ENCODE results near the gene AGTRAP.

AGTRAP gene

GRCh38 chr1:11790101-11790879, 54.4 kb downstream of the AGTRAP start:
- peak overlapping the region; percentile 35 for H3K4me2 ChIP-seq (ENCODE audit: low read length)
- peak overlapping the region; percentile 6 for H3K4me3 ChIP-seq (ENCODE audit: low read length)
- H3K9ac ChIP-seq (ENCODE audit: low read depth, low read length) = peak overlapping the region; percentile 40
- peaks cover 14% of the 10 kb centered on the region for H3K36me3 ChIP-seq (ENCODE audit: insufficient read depth, low read length)
- H3K9me3 ChIP-seq (replicated peaks; ENCODE audit: low read length) = no peaks in the 10 kb centered on the region
- peaks cover 32% of the 10 kb centered on the region for H3K4me1 ChIP-seq (ENCODE audit: control insufficient read depth, insufficient read depth, low read length)
- H3K27me3 ChIP-seq (ENCODE audit: control insufficient read depth, insufficient read depth, low read length) = no peaks in the 10 kb centered on the region

GRCh38 chr1:11790880-11791715, 55.2 kb downstream of the AGTRAP start:
- Histone ChIP-seq H3K4me1 (ENCODE audit: control insufficient read depth, insufficient read depth, low read length) (peaks cover 30% of the 10 kb centered on the region), H3K27me3 (ENCODE audit: control insufficient read depth, insufficient read depth, low read length) (no peaks in the 10 kb centered on the region), H3K9me3 (replicated peaks; ENCODE audit: low read length) (no peaks in the 10 kb centered on the region), H3K4me2 (ENCODE audit: low read length) (peak overlapping the region; percentile 35), H3K4me3 (ENCODE audit: low read length) (peak overlapping the region; percentile 24), H3K9ac (ENCODE audit: low read depth, low read length) (peak overlapping the region; percentile 40), H3K36me3 (ENCODE audit: insufficient read depth, low read length) (peaks cover 22% of the 10 kb centered on the region)

- Histone ChIP-seq H3K9ac (ENCODE audit: low read depth, low read length) (no peak overlapping the region), H3K4me1 (ENCODE audit: control insufficient read depth, insufficient read depth, low read length) (peaks cover 31% of the 10 kb centered on the region), H3K36me3 (ENCODE audit: insufficient read depth, low read length) (peaks cover 27% of the 10 kb centered on the region), H3K4me3 (ENCODE audit: low read length) (no peak overlapping the region), H3K27me3 (ENCODE audit: control insufficient read depth, insufficient read depth, low read length) (no peaks in the 10 kb centered on the region), H3K4me2 (ENCODE audit: low read length) (no peak overlapping the region), H3K9me3 (replicated peaks; ENCODE audit: low read length) (no peaks in the 10 kb centered on the region)
Observed at GRCh38 chr1:11792106-11792505, 56.2 kb downstream of the AGTRAP start.

GRCh38 chr1:11793819-11794218, 57.9 kb downstream of the AGTRAP start:
- H3K27me3 ChIP-seq (ENCODE audit: control insufficient read depth, insufficient read depth, low read length) = no peaks in the 10 kb centered on the region
- H3K4me3 ChIP-seq (ENCODE audit: low read length) = no peak overlapping the region
- peaks cover 27% of the 10 kb centered on the region for H3K36me3 ChIP-seq (ENCODE audit: insufficient read depth, low read length)
- H3K4me2 ChIP-seq (ENCODE audit: low read length) = no peak overlapping the region
- no peak overlapping the region for H3K9ac ChIP-seq (ENCODE audit: low read depth, low read length)
- H3K4me1 ChIP-seq (ENCODE audit: control insufficient read depth, insufficient read depth, low read length) = peaks cover 21% of the 10 kb centered on the region
- H3K9me3 ChIP-seq (replicated peaks; ENCODE audit: low read length) = no peaks in the 10 kb centered on the region

- no peak overlapping the region for H3K4me3 ChIP-seq (ENCODE audit: low read length)
- no peak overlapping the region for H3K9ac ChIP-seq (ENCODE audit: low read depth, low read length)
- peaks cover 21% of the 10 kb centered on the region for H3K4me1 ChIP-seq (ENCODE audit: control insufficient read depth, insufficient read depth, low read length)
- no peaks in the 10 kb centered on the region for H3K9me3 ChIP-seq (replicated peaks; ENCODE audit: low read length)
- peaks cover 27% of the 10 kb centered on the region for H3K36me3 ChIP-seq (ENCODE audit: insufficient read depth, low read length)
- H3K27me3 ChIP-seq (ENCODE audit: control insufficient read depth, insufficient read depth, low read length) = no peaks in the 10 kb centered on the region
- H3K4me2 ChIP-seq (ENCODE audit: low read length) = no peak overlapping the region
Observed at GRCh38 chr1:11794446-11795237, 58.7 kb downstream of the AGTRAP start.

GRCh38 chr1:11795238-11795890, 59.4 kb downstream of the AGTRAP start:
- H3K4me3 ChIP-seq (ENCODE audit: low read length) = no peak overlapping the region
- no peak overlapping the region for H3K4me2 ChIP-seq (ENCODE audit: low read length)
- no peak overlapping the region for H3K9ac ChIP-seq (ENCODE audit: low read depth, low read length)
- no peaks in the 10 kb centered on the region for H3K27me3 ChIP-seq (ENCODE audit: control insufficient read depth, insufficient read depth, low read length)
- H3K36me3 ChIP-seq (ENCODE audit: insufficient read depth, low read length) = peaks cover 29% of the 10 kb centered on the region
- peaks cover 18% of the 10 kb centered on the region for H3K4me1 ChIP-seq (ENCODE audit: control insufficient read depth, insufficient read depth, low read length)
- H3K9me3 ChIP-seq (replicated peaks; ENCODE audit: low read length) = no peaks in the 10 kb centered on the region

- Histone ChIP-seq H3K4me1 (ENCODE audit: control insufficient read depth, insufficient read depth, low read length) (peaks cover 9% of the 10 kb centered on the region), H3K4me2 (ENCODE audit: low read length) (peak overlapping the region; percentile 4), H3K27me3 (ENCODE audit: control insufficient read depth, insufficient read depth, low read length) (no peaks in the 10 kb centered on the region), H3K9ac (ENCODE audit: low read depth, low read length) (no peak overlapping the region), H3K9me3 (replicated peaks; ENCODE audit: low read length) (no peaks in the 10 kb centered on the region), H3K4me3 (ENCODE audit: low read length) (no peak overlapping the region), H3K36me3 (ENCODE audit: insufficient read depth, low read length) (peaks cover 37% of the 10 kb centered on the region)
Observed at GRCh38 chr1:11796036-11796828, 60.3 kb downstream of the AGTRAP start.

- H3K4me2 ChIP-seq (ENCODE audit: low read length) = no peak overlapping the region
- peaks cover 39% of the 10 kb centered on the region for H3K36me3 ChIP-seq (ENCODE audit: insufficient read depth, low read length)
- no peak overlapping the region for H3K4me3 ChIP-seq (ENCODE audit: low read length)
- H3K9me3 ChIP-seq (replicated peaks; ENCODE audit: low read length) = no peaks in the 10 kb centered on the region
- peaks cover 14% of the 10 kb centered on the region for H3K4me1 ChIP-seq (ENCODE audit: control insufficient read depth, insufficient read depth, low read length)
- no peak overlapping the region for H3K9ac ChIP-seq (ENCODE audit: low read depth, low read length)
- H3K27me3 ChIP-seq (ENCODE audit: control insufficient read depth, insufficient read depth, low read length) = no peaks in the 10 kb centered on the region
Observed at GRCh38 chr1:11797525-11798216, 61.7 kb downstream of the AGTRAP start.

GRCh38 chr1:11799099-11799498, 63.2 kb downstream of the AGTRAP start:
- Histone ChIP-seq H3K4me3 (ENCODE audit: low read length) (no peak overlapping the region), H3K4me1 (ENCODE audit: control insufficient read depth, insufficient read depth, low read length) (peaks cover 29% of the 10 kb centered on the region), H3K9me3 (replicated peaks; ENCODE audit: low read length) (no peaks in the 10 kb centered on the region), H3K4me2 (ENCODE audit: low read length) (no peak overlapping the region), H3K36me3 (ENCODE audit: insufficient read depth, low read length) (peaks cover 38% of the 10 kb centered on the region), H3K27me3 (ENCODE audit: control insufficient read depth, insufficient read depth, low read length) (no peaks in the 10 kb centered on the region), H3K9ac (ENCODE audit: low read depth, low read length) (no peak overlapping the region)

- Histone ChIP-seq H3K4me3 (ENCODE audit: low read length) (no peak overlapping the region), H3K4me1 (ENCODE audit: control insufficient read depth, insufficient read depth, low read length) (peaks cover 37% of the 10 kb centered on the region), H3K36me3 (ENCODE audit: insufficient read depth, low read length) (peaks cover 30% of the 10 kb centered on the region), H3K4me2 (ENCODE audit: low read length) (no peak overlapping the region), H3K9ac (ENCODE audit: low read depth, low read length) (no peak overlapping the region), H3K9me3 (replicated peaks; ENCODE audit: low read length) (no peaks in the 10 kb centered on the region), H3K27me3 (ENCODE audit: control insufficient read depth, insufficient read depth, low read length) (no peaks in the 10 kb centered on the region)
Observed at GRCh38 chr1:11799896-11800295, 64.0 kb downstream of the AGTRAP start.

Measured in skeletal muscle satellite cell (primary cell).